Stimulated activated CD4-positive, alpha-beta T cell treated with anti-CD3 and anti-CD28 coated beads, Interleukin-2, amount 100 ng/mL, for 4 hours (primary cell): ENCODE results near the gene TATDN2.

Source experiments
- DNase-seq: peaks from one replicate; pipeline ENCODE4 v3.0.0-alpha.2; 2020; ENCODE audit warnings: low read depth

Gene TATDN2, protein sequence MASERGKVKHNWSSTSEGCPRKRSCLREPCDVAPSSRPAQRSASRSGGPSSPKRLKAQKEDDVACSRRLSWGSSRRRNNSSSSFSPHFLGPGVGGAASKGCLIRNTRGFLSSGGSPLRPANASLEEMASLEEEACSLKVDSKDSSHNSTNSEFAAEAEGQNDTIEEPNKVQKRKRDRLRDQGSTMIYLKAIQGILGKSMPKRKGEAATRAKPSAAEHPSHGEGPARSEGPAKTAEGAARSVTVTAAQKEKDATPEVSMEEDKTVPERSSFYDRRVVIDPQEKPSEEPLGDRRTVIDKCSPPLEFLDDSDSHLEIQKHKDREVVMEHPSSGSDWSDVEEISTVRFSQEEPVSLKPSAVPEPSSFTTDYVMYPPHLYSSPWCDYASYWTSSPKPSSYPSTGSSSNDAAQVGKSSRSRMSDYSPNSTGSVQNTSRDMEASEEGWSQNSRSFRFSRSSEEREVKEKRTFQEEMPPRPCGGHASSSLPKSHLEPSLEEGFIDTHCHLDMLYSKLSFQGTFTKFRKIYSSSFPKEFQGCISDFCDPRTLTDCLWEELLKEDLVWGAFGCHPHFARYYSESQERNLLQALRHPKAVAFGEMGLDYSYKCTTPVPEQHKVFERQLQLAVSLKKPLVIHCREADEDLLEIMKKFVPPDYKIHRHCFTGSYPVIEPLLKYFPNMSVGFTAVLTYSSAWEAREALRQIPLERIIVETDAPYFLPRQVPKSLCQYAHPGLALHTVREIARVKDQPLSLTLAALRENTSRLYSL

DNA sequence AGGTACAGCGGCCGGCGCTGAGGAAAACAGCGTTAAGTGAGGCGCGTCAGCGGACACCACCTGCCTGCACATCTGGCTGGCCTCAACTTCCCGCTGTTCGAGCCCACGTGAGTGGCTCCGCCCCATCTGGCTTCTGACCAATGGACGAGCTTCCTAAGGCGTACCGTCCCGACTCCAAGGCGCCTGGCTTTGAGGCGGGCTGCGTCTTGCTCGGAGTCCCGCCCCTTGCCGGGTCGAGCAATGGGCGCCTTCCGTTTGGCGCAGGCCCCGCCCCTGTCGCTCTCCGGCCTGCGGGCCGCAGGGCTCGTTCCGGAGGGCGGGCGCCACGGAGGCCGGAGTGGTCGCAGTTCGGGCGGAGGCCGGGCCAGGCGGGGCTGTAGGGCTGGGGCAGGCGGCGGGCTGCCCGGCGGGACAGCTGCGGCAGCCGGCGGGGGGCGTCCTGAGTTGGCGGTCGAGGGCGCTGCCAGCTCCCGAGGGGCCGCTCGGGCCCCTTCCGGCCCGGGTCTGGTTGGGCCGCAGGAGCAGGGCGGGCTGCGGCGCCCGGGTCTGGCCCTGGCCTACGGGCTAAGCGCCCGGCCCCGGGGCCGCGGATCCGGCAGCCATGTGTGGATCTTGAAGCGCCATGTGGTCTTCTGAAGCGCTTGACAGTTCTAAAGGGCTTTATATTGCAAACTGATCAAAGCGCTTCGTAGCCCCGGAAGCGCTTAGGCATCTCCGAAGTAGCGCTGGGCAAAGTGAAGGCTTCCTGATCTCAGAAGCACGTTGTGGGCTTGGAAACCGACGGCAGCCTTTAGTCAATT lies at the start of gene TATDN2:
Gene TATDN2, plus strand, starts transcription at position 276 of the 800 bp plus-strand sequence. CDS start 742 bp downstream, outside the sequence.
- DNase-seq, result peak; percentile 93

DNA sequence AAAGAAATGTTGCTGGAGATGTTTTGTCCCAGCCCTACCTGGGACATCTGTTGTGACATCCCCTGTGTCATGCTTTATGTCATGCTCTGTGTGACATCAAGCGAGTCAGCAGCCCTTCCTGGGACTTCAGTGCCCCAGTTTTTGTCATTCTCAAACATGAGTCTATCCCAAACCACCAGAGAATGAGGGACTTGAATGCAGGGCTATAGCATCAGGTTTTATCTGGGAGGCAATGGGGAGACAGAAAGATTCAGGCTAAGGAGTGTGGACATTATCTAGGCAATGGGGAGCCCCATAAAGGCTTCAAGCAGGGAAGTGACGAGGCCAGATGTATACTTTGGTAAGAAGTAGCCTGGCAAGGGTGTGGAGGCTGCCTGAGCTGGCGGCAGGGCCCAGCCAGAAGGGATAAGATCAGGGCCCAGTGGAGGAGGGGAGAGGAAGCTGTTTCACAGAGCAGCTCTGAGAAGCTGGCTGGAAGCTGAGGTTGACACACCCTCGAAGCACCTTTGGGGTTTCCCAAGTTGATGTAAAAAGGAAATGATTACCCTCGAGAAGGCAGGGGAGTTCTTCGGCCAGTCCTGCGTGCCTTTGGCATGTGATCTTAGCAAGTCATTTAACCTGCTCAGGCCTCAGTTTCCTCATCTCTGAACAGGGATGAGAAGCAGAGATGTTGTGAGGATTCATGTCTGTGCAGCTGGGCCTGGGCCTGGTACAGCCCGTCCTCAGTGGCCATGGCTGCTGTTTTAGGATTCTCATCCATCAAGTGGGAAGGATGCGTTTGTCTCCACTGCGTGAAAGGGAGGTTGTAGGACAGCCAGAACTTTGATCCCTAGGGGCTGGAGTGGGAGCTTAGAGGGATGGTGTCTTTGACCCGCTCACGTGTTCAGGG lies 49.3 kb upstream of the TATDN2 start:
- peak; percentile 61 for DNase-seq

DNA sequence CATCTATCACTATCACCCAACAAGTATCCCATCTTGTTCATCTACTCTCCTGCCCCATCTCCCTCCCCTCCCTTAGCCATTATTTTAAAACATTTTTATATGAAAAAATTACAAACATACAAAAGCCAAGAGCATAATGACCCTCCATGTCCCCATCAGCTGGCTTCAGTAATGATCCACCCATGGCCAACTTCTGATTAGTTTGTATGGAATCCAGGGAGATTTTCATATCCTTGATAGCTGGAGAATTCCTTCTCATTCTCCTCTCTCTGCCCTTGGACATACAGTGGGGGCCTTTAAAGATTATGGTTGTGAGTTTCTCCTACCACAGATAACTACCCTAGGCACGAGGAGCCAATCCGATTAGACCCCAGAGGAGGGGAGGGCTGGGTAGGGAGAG lies 43.3 kb upstream of the TATDN2 start:
- no peak for DNase-seq

DNA sequence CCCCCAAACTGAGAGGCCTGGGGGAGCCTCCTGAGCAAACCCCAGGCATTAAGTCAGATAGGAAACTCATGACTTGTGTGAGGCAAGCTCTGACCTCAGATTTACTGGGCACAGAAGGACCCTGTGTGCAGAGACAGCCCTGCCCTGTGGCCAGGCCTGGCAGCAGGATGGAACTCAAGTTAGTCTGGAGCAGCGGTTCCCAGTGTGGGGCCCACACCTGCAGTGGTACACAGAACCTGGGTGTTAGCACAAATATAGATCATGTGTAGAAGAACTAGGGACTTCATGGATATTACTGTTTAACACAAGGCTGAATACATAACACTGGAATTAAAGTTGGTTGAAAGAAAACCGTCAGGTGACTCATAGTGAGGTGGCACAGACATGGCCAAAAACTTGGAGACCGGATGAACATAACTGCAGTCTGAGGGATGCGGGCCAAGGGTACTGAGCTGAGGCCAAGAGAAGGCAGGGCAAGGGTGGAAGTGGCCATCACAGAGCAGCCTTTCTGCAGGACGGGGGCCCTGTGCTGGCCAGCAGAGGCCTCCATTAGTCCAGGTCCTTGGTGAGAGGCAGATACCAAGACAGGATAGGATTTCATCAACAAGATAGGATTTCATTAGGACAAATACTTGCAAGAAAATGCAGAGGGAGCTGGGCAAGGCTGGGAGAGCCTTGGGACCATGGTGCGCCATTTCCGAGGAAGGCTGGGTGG lies 42.7 kb upstream of the TATDN2 start:
- DNase-seq, result no peak

DNA sequence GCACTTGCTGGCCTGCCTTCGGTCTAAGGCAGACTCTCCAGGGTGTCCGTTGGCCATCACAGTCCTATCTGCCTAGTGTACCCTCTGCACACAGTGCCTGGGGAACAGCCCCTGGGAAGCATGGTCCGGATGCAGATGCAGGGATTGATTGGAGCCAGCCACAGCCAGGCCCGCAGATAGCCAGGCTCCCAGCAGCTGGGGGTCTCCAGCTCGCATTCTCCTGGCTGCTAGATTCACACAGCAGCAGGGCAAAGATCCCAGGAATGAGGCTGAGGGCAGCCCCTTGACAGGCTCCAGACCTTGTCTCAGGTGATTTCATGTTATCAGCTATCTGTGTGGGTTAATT lies 42.1 kb upstream of the TATDN2 start:
- no peak for DNase-seq

DNA sequence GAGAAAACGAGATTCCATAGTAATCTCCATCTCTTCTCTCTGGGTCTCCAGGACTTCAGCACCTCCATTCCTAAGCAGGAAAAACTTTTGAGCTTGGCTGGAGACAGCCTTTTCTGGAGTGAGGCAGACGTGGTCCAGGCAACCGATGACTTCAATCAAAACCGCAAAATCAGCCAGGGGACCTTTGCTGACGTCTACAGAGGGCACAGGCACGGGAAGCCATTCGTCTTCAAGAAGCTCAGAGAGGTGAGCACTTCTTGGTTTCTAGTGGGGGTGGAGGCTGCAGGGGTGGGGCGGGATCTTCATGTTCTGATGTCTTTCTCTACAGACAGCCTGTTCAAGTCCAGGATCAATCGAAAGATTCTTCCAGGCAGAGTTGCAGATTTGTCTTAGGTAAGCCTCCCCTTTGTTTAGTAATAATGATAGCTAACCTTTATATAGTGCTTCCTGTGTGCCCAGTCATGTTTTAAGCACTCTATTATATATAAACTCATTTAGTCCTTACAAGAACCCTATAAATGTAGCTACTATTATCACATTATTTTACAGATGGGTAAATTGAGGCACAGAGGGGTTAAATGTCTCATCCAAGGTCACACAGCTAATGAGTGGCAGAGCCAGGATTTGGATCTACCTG lies 35.0 kb upstream of the TATDN2 start:
- no peak for DNase-seq

DNA sequence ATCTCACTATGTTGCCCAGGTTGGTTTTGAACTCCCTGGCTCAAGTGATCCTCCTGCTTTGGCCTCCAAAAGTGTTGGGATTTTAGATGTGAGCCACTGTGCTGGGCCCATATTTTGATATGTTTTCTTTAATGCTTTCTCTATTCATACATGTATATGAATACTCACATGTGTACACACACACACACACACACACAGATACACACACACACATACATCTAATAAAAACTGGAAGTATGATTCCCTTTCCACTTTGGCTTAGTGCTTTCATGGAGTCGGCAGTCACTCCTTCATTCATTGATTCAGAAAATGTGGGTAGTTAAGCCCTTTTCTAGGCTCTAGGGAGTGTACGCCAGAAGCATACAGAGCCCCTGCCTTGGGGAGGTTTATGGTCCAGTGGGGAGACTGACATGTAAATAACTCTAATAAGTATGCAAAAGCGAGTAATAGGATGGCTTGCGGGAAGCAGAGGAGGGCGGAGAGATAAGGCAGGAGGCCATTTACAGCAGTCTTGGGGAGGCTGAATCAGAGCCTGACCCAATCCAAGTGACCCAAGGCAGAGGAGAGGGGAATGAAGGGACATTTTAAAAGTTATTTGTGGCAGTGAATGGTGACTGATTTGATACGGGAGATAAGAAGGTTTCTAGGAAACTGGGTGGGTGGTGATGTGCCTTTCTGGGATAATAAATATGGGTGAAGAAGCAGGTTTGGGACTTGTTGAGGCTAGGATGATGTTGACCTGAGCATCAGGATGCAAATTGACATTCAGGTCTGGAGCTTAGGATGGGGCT lies 32.5 kb upstream of the TATDN2 start:
- DNase-seq, result no peak

DNA sequence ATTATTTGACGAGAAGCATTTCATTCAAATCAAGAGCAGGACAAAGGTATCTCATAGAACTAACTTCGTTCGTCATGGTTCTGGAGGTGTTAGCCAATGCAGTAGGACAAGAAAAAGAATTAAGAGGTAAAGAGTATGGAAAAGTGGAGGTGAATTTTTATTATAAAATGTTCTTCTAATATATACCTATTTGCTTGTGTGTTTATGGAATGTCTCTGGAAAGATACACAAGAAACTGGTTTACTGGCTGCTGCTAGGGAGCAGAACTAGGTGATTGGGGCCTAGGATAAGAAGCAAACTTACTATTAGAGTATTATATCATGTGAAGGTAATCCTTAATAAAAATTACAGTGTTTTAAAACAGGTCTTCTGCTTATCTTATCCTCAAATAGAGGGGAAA lies 30.9 kb upstream of the TATDN2 start:
- DNase-seq, result no peak

DNA sequence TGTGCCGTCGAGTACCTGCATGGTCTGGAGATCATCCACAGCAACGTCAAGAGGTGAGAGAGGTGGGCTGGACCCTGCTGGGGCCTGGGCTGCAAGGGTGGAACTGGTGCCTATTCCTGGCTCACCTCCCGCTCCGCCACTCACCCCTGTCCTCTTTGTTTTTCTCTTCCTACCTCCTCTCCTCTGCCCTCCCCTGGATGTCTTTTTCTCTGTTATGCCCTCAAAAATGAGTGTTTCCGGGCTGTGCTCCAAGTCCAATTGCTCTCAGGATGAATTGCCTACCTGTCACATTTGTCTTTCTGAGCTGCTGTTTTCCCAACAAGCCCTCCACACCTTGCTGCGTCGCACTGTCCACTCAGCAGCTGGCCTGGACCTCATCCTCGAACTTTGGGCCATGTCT lies 28.5 kb upstream of the TATDN2 start:
- no peak for DNase-seq

DNA sequence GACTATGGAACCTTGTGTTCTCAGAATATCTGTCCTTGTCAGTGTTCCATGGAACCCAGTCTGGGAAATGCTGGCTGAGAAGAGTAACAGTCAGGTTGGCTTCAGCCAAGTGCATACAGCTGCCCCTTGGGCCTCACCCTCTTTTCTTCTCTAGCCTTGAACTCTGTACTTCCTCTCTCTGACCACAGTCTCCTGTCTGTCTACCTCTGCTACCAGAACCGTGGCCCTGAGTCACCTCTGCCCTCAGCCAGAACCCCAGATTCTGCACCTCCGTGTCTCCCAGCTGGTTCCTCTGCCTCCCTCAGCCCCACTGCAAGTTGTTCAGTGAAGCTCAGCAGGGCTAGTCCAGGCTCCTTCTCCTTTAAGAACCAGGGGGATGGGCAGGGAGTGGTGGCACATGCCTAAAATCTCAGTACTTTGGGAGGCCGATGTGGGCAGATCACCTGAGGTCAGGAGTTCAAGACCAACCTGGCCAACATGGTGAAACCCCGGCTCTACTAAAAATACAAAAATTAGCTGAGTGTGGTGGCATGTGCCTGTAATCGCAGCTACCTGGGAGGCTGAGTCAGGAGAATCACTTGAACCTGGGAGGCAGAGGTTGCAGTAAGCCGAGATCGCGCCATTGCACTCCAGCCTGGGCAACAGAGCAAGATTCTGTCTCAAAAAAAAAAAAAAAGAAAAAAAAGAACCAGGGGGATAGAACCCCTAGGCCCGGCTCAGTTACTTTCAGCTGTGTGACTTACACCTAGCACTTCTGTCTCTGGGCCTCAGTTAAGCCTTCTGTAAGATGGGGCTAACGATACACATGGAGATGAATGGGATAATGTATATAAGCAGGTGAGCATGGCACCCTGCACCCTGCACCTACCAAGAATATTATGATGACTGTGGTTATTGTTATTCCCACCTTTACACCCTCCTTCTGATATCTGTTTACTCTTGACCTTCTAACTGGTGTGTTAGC lies 24.3 kb upstream of the TATDN2 start:
- no peak for DNase-seq

DNA sequence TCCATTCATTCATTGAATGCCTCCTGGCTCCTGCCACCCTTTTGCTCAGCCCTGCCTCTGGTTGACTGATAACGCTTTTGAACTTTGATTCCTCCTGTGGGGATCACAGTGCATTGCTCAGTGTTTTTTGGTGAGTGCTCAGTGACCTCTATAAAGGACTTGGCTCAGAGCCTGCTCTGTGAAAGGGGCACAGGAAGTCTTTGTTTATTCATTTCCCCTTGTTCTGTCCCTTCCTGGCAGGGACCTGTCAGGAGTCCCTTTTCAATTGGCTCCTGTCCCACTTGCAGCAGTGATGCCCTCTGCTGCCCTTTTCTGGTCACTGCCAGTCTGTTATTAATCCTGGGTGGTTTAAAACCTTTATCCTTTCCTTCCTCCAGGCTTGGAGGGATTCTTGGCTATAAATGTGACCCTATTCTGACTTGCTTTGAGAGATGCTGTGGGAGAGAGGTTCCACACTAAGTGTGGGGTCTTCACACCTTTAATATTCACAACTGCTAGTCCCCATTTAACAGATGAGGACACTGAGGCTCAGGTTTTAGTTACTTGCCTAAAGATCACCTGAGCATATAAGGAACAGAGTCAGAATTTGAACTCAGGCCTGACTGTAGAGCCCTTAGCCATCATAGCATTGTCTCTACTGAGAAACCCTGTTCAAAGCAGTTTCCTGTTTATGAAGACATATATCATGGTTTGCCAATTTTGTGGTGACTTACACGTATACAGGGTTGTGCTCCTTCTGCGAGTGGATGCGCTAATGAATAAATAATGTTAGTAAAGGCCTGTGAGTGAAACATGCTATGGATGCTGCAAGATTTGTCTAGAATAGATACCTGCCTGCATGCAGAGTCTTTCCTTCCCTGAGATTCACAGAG lies 23.2 kb upstream of the TATDN2 start:
- peak; percentile 57 for DNase-seq

DNA sequence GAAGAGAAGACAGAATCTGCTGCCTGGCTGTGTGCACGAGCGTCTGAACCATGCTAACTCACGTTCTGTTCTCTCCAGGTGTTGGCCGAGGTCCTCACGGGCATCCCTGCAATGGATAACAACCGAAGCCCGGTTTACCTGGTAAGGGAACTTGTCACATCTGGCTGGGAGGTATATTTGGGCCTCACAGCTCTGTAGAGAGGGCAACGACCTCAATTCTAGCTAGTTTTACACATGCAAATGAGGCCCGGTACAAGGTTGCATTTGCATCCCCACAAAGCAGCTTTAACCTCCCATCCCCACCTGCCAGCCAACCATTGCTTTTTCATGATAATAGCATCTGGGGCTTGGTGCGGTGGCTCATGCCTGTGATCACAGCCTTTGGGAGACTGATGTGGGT lies 22.0 kb upstream of the TATDN2 start:
- DNase-seq, result no peak

DNA sequence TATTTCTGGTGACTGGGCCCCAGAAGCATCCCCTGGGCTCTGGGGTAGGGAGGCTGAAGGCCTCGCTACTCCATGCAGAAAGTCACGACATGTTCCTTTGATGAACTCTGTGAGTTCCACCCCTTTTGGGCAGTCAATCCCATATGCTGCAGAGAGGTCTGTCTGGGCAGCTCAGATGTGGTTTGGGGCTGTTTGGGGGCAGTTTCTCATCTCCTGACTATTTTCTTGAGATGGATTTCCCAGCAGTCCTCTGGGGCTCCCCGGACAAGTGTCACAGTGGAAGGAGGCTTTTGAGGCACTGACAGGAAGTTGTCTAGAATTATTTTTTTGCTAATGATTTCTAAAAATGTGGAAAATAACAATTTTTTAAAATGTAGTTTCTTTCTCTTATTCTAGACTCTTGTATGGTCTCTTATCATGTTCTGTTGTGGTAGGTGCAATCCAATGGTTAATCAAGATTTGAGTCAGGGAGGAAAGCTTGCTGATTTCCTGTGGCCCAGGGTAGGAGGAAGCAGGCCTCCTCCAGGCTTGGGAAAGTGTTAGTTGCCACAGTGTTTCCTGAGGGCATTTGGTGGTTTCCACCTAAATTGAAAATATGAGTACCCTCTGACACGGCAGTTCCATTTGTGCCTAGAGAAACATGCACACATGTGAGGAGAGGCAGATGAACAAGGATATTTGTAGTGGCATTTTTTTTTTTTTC lies 19.9 kb upstream of the TATDN2 start:
- peak; percentile 9 for DNase-seq

DNA sequence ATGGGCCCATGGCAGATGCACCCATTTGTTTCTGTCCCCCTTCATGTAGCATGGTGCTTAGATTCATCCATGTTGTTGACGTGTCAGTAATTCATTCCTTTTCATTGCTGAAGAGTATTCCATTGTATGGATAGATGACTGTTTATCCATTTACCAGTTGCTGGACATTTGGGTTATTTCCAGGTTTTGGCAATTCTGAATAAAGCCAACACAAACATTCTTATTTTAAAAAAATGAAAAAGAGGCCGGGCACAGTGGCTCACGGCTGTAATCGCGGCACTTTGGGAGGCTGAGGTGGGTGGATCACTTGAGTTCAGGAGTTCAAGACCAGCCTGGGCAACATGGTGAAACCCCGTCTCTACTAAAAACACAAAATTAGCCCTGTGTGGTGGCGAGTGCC lies 18.7 kb upstream of the TATDN2 start:
- DNase-seq, result no peak

DNA sequence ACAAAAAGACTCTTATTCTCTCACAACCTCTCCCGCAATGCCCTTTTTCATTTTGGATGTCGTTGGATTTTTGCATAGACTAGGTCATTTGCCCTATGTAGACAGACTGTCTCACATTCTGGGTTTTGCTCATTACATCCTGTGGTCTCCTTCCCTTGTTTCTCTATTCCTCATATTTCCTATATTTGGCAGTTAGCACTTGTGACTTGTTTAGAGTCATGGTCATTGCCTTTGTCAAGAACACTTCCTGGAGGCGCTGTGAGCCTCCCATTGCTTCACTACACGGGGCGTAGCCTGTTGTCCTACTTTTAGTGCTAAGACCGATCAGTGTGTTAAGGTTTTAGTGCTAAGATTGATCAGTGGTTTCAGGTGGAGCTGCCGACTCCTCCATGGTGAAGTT lies 16.1 kb upstream of the TATDN2 start:
- no peak for DNase-seq

DNA sequence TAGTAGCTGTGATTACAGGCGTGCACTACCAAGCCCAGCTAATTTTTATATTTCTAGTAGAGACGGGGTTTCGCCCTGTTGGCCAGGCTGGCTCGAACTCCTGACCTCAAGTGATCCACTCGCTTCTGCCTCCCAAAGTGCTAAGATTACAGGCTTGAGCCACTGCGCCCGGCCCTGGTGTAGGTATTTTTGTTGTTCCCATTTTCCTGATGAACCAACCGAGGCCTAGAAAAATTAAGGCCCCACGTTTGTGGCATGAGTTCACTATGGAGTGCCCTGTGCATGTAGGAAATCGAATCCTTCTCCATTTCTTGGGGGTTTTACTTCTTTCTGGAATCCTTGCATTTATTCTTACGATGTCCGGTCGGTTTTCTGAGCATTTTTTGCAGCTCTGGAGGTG lies 14.3 kb upstream of the TATDN2 start:
- DNase-seq, result no peak
